Natural killer cell treated with Interleukin-12 subunit alpha and Interleukin-12 subunit beta and Interleukin-15 and Interleukin-18, amount 100 ng/mL, for 72 hours (primary cell): ENCODE measurements around the gene OR13G1. TPM values are rescaled to one million over a fixed set of nuclear protein-coding genes. Genes with fewer than 3 reads are reported as not detected.
"Not testable (repeated sequence)": the region's sequence is repeated elsewhere in the genome, so short reads cannot be mapped to it uniquely, and the experiment has no call there.

Source experiments
- ATAC-seq, 2 donors: fragments of 150-1000 bp; cut with Tn5 transposase in 1 of 2; sonication (Bioruptor Pico), chemical (Tn5 transposase) in 1 of 2; 2 replicates each; pipeline ENCODE4 v1.10.0; 2021
- DNase-seq: peaks from one replicate; pipeline ENCODE4 v3.0.0; 2022; ENCODE audit warnings: low spot score
- H3K27ac Mint-ChIP-seq, 2 donors: 1 replicate in 1 of 2; 2 replicates in 1 of 2; pipeline ENCODE4 v1.8.0; 2022; ENCODE audit warnings: mixed read lengths in 2 of 2, mild to moderate bottlenecking in 1 of 2, moderate library complexity in 1 of 2
- H3K27me3 Mint-ChIP-seq, 2 donors: 1 replicate in 1 of 2; 2 replicates in 1 of 2; pipeline ENCODE4 v1.8.0; 2022; ENCODE audit warnings: mixed read lengths in 2 of 2
- H3K36me3 Mint-ChIP-seq: one replicate; pipeline ENCODE4 v1.8.0; 2022; ENCODE audit warnings: mixed read lengths
- H3K4me1 Mint-ChIP-seq, 2 donors: 1 replicate in 1 of 2; 2 replicates in 1 of 2; pipeline ENCODE4 v1.8.0; 2022; ENCODE audit warnings: low read depth in 2 of 2, mixed read lengths in 2 of 2, mild to moderate bottlenecking in 1 of 2
- H3K4me3 Mint-ChIP-seq: one replicate; pipeline ENCODE4 v1.8.0; 2022; ENCODE audit warnings: mixed read lengths
- H3K9me3 Mint-ChIP-seq: 2 replicates; pipeline ENCODE4 v1.8.0; 2022; ENCODE audit warnings: mixed read lengths
- total RNA-seq, 2 donors: library from RNA; stranded (reverse); gene quantifications; one replicate each; pipeline ENCODE4 v1.2.3, GENCODE V29; 2022

Gene OR13G1
- not detected for total RNA-seq

- no peaks in the 10 kb centered on the region for H3K4me1 Mint-ChIP-seq
- H3K36me3 Mint-ChIP-seq = no peaks in the 10 kb centered on the region
- H3K4me3 Mint-ChIP-seq = no peak within 1 kb of the TSS
- no peak within 1 kb of the TSS for H3K27ac Mint-ChIP-seq
- ATAC-seq (no peak), DNase-seq (no peak)
- H3K27me3 Mint-ChIP-seq = no peaks in the 10 kb centered on the region
- H3K9me3 Mint-ChIP-seq = no peaks in the 10 kb centered on the region
Observed at GRCh38 chr1:247679639-247680038, at the start of gene OR13G1. Gene OR13G1, minus strand, starts transcription at chr1:247679739. Its CDS starts 6,698 bp downstream, at chr1:247673041.

DNA sequence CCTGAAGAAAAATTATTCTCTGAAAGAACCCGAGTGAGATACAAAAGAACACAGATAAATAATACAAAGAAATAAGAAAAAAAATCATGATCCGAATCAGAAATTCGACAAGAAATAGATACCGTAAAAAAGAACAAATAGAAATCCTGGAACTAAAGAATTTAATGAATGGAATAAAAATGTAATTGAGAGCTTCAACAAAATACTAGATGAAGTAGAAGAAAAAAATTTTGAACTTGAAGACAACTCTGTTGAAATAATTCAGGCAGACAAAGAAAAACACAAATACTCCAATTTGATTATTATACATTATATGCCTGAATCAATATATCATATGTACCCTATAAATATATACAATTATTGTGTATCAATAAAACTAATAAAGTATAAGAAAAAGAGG is 41.7 kb upstream of the OR13G1 start:
- DNase-seq (no peak), ATAC-seq (no peak)
- no peaks in the 10 kb centered on the region for H3K4me1 Mint-ChIP-seq
- H3K9me3 Mint-ChIP-seq = peaks cover 8% of the 10 kb centered on the region
- H3K36me3 Mint-ChIP-seq = no peaks in the 10 kb centered on the region
- no peaks in the 10 kb centered on the region for H3K27me3 Mint-ChIP-seq
- no peak overlapping the region for H3K4me3 Mint-ChIP-seq
- H3K27ac Mint-ChIP-seq = no peak overlapping the region

GRCh38 chr1:247716546-247716945 is 37.0 kb upstream of the OR13G1 start, which contains the start of gene OR6F1:
Gene OR6F1, minus strand, starts transcription at chr1:247716646. Its CDS starts 3,891 bp downstream, at chr1:247712755.
- Mint-ChIP-seq H3K36me3 (no peaks in the 10 kb centered on the region), H3K27ac (no peak within 1 kb of the TSS), H3K9me3 (peaks cover 4% of the 10 kb centered on the region), H3K4me1 (no peaks in the 10 kb centered on the region), H3K27me3 (no peaks in the 10 kb centered on the region), H3K4me3 (no peak within 1 kb of the TSS)
- DNase-seq = no peak
- no peak for ATAC-seq

DNA sequence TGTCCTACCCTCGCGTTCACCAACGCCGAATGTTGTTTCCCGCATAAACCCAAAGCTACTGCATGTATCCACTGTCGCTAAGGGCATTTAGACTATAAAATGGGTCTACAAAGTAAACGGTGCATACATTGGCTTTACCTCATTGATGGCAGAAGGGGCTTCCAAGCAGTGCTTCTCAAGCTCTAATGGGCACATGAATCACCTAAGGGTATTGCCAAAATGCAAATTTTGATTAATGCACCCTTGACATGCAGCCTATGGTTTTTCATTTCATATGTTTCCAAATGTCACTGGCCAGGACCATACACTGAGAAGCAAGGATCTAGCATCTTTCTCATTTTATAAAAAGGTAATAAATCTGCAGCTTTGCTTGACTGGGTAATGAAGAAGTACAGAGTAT is 34.2 kb upstream of the OR13G1 start:
- peaks cover 4% of the 10 kb centered on the region for H3K9me3 Mint-ChIP-seq
- ATAC-seq = no peak
- H3K4me3 Mint-ChIP-seq = no peak overlapping the region
- H3K27me3 Mint-ChIP-seq = no peaks in the 10 kb centered on the region
- H3K4me1 Mint-ChIP-seq = no peaks in the 10 kb centered on the region
- no peak for DNase-seq
- no peaks in the 10 kb centered on the region for H3K36me3 Mint-ChIP-seq
- H3K27ac Mint-ChIP-seq = no peak overlapping the region

GRCh38 chr1:247710681-247711080 is 31.1 kb upstream of the OR13G1 start:
- DNase-seq, H3K9me3 Mint-ChIP-seq, ATAC-seq, H3K36me3 Mint-ChIP-seq, H3K27ac Mint-ChIP-seq, H3K27me3 Mint-ChIP-seq, H3K4me1 Mint-ChIP-seq, H3K4me3 Mint-ChIP-seq: not testable (repeated sequence)

GRCh38 chr1:247701338-247701737 is 21.8 kb upstream of the OR13G1 start:
- Mint-ChIP-seq H3K4me1 (no peaks in the 10 kb centered on the region), H3K4me3 (no peak overlapping the region)

GRCh38 chr1:247681288-247681897 is 1.9 kb upstream of the OR13G1 start:
- DNase-seq = no peak
- Mint-ChIP-seq H3K9me3 (no peaks in the 10 kb centered on the region), H3K36me3 (no peaks in the 10 kb centered on the region), H3K4me1 (no peaks in the 10 kb centered on the region), H3K4me3 (no peak overlapping the region), H3K27ac (no peak overlapping the region), H3K27me3 (peaks cover 0 to 3% of the 10 kb centered on the region in 2 donors)
- ATAC-seq = no peak

More at GRCh38 chr1:247701338-247701737, 21.8 kb upstream of the OR13G1 start:
- peaks cover 3% of the 10 kb centered on the region for H3K9me3 Mint-ChIP-seq
- no peak for ATAC-seq
- H3K27me3 Mint-ChIP-seq = no peaks in the 10 kb centered on the region
- H3K36me3 Mint-ChIP-seq = no peaks in the 10 kb centered on the region
- H3K27ac Mint-ChIP-seq = no peak overlapping the region
- no peak for DNase-seq

DNA sequence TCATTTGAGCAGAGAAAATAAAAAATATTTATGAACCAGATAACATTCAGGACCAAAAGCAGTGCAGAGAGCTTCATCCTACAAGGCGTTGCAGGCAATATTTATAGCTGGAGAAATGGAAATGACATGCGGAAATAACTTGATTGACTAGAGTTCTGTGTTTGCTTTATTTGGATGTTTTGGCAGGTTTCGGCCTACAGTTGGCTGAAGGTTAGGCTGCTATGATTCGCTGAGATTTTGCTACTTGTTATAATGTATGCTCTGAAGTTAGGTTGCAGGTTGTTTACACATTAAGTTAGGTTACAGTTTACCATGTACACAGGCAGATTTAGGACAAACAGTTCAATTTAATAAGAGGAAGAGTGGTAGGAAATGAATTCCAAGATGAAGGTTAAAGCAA is 632 bp upstream of the OR13G1 start:
- ATAC-seq (no peak), DNase-seq (no peak)
- Mint-ChIP-seq H3K4me3 (no peak overlapping the region), H3K27ac (no peak overlapping the region), H3K9me3 (no peaks in the 10 kb centered on the region), H3K27me3 (no peaks in the 10 kb centered on the region), H3K4me1 (no peaks in the 10 kb centered on the region), H3K36me3 (no peaks in the 10 kb centered on the region)

DNA sequence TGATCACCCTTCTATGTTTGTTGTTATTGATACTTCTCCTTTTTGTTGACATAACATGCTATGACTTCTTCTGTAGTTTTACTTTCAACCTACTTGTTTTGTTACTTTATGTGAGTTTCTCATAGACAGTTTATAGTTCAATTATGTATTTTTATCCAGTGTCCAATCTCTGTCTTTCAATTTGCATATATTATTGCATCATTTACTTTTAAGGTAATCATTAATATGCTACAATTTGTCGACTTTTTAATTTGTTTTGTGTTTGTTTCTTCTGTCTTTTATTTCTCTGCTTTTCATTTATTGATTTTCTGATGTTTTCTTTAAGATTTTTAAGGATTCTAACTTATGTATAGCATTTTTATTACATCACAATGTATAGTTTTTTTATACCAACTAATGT is 10.3 kb downstream of the OR13G1 start:
- Mint-ChIP-seq H3K36me3 (peaks cover 6% of the 10 kb centered on the region), H3K27me3 (no peaks in the 10 kb centered on the region), H3K9me3 (peaks cover 5% of the 10 kb centered on the region), H3K4me3 (no peak overlapping the region), H3K27ac (no peak overlapping the region), H3K4me1 (no peaks in the 10 kb centered on the region)
- ATAC-seq (no peak), DNase-seq (no peak)

DNA sequence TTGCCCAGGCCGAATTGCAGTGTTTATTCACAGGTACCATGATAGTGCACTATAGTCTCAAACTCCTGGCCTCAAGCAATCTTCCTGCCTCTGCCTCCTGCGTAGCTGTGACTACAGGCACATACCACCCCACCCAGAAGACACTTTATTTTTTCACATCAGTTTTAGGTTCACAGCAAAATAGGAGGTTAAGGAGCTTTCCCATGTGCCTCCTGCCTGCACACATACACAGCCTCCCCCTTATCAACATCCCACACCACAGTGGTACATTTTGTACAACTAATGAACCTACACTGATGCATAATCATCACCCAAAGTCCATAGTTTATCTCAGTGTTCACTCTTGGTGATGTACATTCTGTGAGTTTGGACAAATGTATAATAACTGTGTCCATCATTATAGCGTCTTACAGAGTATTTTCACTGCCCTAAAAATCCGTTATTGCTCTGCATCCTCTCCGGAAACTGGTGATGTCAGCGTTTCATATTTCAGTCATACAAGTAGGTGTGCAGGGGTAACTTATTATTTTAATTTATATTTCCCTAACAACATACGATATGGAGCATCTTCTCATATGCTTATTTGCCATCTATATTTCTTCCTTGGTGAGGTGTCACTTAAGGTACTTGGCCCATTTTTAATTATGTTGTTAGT is 23.2 kb downstream of the OR13G1 start:
- DNase-seq (no peak), ATAC-seq (no peak)
- H3K27ac Mint-ChIP-seq = no peak overlapping the region
- H3K27me3 Mint-ChIP-seq = no peaks in the 10 kb centered on the region
- no peaks in the 10 kb centered on the region for H3K36me3 Mint-ChIP-seq
- peaks cover 3% of the 10 kb centered on the region for H3K9me3 Mint-ChIP-seq
- no peak overlapping the region for H3K4me3 Mint-ChIP-seq
- no peaks in the 10 kb centered on the region for H3K4me1 Mint-ChIP-seq

- Mint-ChIP-seq H3K4me3 (no peak overlapping the region), H3K27ac (no peak overlapping the region), H3K9me3 (peaks cover 3% of the 10 kb centered on the region), H3K4me1 (no peaks in the 10 kb centered on the region), H3K36me3 (no peaks in the 10 kb centered on the region), H3K27me3 (no peaks in the 10 kb centered on the region)
- ATAC-seq (no peak), DNase-seq (no peak)
Observed at GRCh38 chr1:247653040-247653439, 26.5 kb downstream of the OR13G1 start.

DNA sequence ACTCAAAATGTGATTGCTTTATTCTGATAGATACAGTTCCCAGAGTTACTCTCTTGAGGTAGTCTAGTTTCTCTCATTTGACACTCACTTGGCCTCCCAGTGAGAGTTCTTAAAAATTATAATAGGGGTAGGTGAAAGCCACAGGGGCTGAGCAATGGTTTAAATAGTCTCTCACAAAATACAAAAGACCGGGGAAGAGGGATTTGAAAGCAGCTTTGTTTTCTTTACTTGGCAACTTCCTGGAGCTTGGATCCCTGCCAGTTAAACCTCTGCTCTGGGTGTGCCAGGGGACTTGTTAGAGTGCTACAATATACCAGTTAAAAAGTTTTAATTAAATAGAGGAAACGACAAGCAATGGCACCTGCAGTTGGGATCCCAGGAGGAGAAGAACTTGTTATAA is 31.7 kb downstream of the OR13G1 start:
- Mint-ChIP-seq H3K9me3 (peaks cover 6% of the 10 kb centered on the region), H3K27me3 (peaks cover 0 to 23% of the 10 kb centered on the region in 2 donors), H3K4me3 (no peak overlapping the region), H3K27ac (no peak overlapping the region), H3K4me1 (no peaks in the 10 kb centered on the region), H3K36me3 (no peaks in the 10 kb centered on the region)
- DNase-seq = no peak
- ATAC-seq = no peak

- peaks cover 6% of the 10 kb centered on the region for H3K9me3 Mint-ChIP-seq
- no peak for DNase-seq
- peaks cover 0 to 23% of the 10 kb centered on the region in 2 donors for H3K27me3 Mint-ChIP-seq
- no peak overlapping the region for H3K27ac Mint-ChIP-seq
- H3K36me3 Mint-ChIP-seq = no peaks in the 10 kb centered on the region
- no peak for ATAC-seq
- no peaks in the 10 kb centered on the region for H3K4me1 Mint-ChIP-seq
- no peak overlapping the region for H3K4me3 Mint-ChIP-seq
Observed at GRCh38 chr1:247646867-247647266, 32.7 kb downstream of the OR13G1 start.

DNA sequence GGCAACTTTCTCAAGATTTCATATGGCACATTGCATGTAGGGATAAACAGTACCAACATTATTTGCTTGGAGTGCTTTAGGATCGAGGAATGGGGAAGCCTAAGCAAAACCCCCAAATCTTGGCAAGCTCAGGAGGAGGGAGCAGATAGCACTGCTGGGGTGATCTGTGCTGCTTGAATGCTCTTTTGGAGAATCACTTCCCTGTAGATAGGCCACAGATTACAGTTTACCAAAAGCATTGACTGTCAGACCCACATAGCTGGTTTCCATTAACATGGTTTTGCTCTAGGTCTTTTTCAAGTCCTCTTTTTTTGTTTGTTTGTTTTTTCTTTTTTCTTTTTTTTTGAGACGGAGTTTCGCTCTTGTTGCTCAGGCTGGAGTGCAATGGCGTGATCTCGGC is 36.8 kb downstream of the OR13G1 start:
- ATAC-seq = no peak
- H3K27me3 Mint-ChIP-seq = peaks cover 6 to 45% of the 10 kb centered on the region in 2 donors
- peaks cover 13% of the 10 kb centered on the region for H3K9me3 Mint-ChIP-seq
- DNase-seq = no peak
- no peak overlapping the region for H3K27ac Mint-ChIP-seq
- peaks cover 0 to 3% of the 10 kb centered on the region in 2 donors for H3K4me1 Mint-ChIP-seq
- no peaks in the 10 kb centered on the region for H3K36me3 Mint-ChIP-seq
- no peak overlapping the region for H3K4me3 Mint-ChIP-seq
